GM23248 (cell line): ENCODE measurements around the gene C11orf86.

Source experiments
- EZH2 ChIP-seq: fragments of 200-600 bp; sonication (generic); IDR thresholded peaks from 2 replicates; pipeline ENCODE4 v1.6.1; 2018; ENCODE audit warnings: antibody characterized with exemption, mild to moderate bottlenecking; ENCODE audit not compliant: insufficient read depth, poor library complexity, severe bottlenecking
- EZH2phosphoT487 ChIP-seq: fragments of 200-600 bp; sonication (generic); IDR thresholded peaks from 2 replicates; pipeline ENCODE4 v1.6.1; 2018; ENCODE audit warnings: antibody characterized with exemption, moderate library complexity, mild to moderate bottlenecking, low read depth; ENCODE audit not compliant: insufficient read depth

GRCh38 chr11:66938582-66939135 lies 36.4 kb upstream of the C11orf86 start:
- no peak for TF ChIP-seq EZH2
- no peak for TF ChIP-seq EZH2phosphoT487
